Mesenchymal stem cell (in vitro differentiated cells and primary cell): ENCODE measurements around the gene LARP1B.
"Not testable (repeated sequence)": the region's sequence is repeated elsewhere in the genome, so short reads cannot be mapped to it uniquely, and the experiment has no call there.

ENCODE experiments used
- DNase-seq: peaks from one replicate; pipeline ENCODE4 v3.0.0-alpha.2; 2013
- H2AFZ ChIP-seq: one replicate; pipeline ENCODE4 v1.6.1; 2013; ENCODE audit warnings: low read depth, mild to moderate bottlenecking, control low read depth, inconsistent platforms, low read length, moderate library complexity
- H2AK5ac ChIP-seq: 2 replicates; pipeline ENCODE4 v1.6.1; 2013; ENCODE audit warnings: low read length, moderate library complexity, mild to moderate bottlenecking, inconsistent platforms; ENCODE audit not compliant: severe bottlenecking
- H2BK120ac ChIP-seq: one replicate; pipeline ENCODE4 v1.6.1; 2013; ENCODE audit warnings: low read depth, mild to moderate bottlenecking, inconsistent platforms, low read length, moderate library complexity
- H2BK12ac ChIP-seq, 2 experiments: one replicate each; pipeline ENCODE4 v1.6.1; 2013; ENCODE audit warnings: inconsistent platforms in 2 of 2, low read length in 2 of 2, mild to moderate bottlenecking in 2 of 2, moderate library complexity in 2 of 2, control low read depth in 1 of 2
- H2BK15ac ChIP-seq: one replicate; pipeline ENCODE4 v1.6.1; 2013; ENCODE audit warnings: mild to moderate bottlenecking, low read depth, inconsistent platforms; ENCODE audit not compliant: poor library complexity, severe bottlenecking
- H2BK5ac ChIP-seq: 2 replicates; pipeline ENCODE4 v1.6.1; 2013; ENCODE audit warnings: low read depth, mild to moderate bottlenecking, low read length, control low read depth, inconsistent platforms; ENCODE audit not compliant: poor library complexity, severe bottlenecking
- H3K14ac ChIP-seq, 2 experiments: one replicate each; pipeline ENCODE4 v1.6.1; 2013; ENCODE audit warnings: inconsistent platforms in 2 of 2, low read length in 2 of 2, control low read depth in 1 of 2, mild to moderate bottlenecking in 1 of 2, moderate library complexity in 1 of 2
- H3K18ac ChIP-seq, 2 experiments: one replicate each; pipeline ENCODE4 v1.6.1; 2013; ENCODE audit warnings: inconsistent platforms in 2 of 2, low read length in 2 of 2, control low read depth in 1 of 2, low read depth in 1 of 2, mild to moderate bottlenecking in 1 of 2
- H3K23ac ChIP-seq, 2 experiments: one replicate each; pipeline ENCODE4 v1.6.1; 2013; ENCODE audit warnings: inconsistent platforms in 2 of 2, low read length in 2 of 2, mild to moderate bottlenecking in 2 of 2, moderate library complexity in 2 of 2, control low read depth in 1 of 2
- H3K27ac ChIP-seq: 2 replicates; pipeline ENCODE4 v1.5.1; 2013; ENCODE audit warnings: mild to moderate bottlenecking, moderate library complexity, low read length, control low read depth, inconsistent platforms; ENCODE audit not compliant: poor library complexity, severe bottlenecking
- H3K27me3 ChIP-seq, 2 experiments: 2 replicates each; pipeline versions ENCODE4 v1.6.1 to v1.7.0; 2013; ENCODE audit warnings: low read length in 2 of 2, mild to moderate bottlenecking in 2 of 2, moderate library complexity in 2 of 2, control low read depth in 1 of 2, inconsistent platforms in 1 of 2; ENCODE audit not compliant: control insufficient read depth in 1 of 2, insufficient read depth in 1 of 2
- H3K36me3 ChIP-seq, 2 experiments: 2 replicates each; pipeline versions ENCODE4 v1.6.1 to v1.7.0; 2013; ENCODE audit warnings: low read length in 2 of 2, control low read depth in 1 of 2, inconsistent platforms in 1 of 2, low read depth in 1 of 2, mild to moderate bottlenecking in 1 of 2; ENCODE audit not compliant: insufficient read depth in 2 of 2, control insufficient read depth in 1 of 2
- H3K4ac ChIP-seq, 2 experiments: one replicate each; pipeline ENCODE4 v1.6.1; 2013; ENCODE audit warnings: inconsistent platforms in 2 of 2, low read length in 2 of 2, mild to moderate bottlenecking in 2 of 2, moderate library complexity in 2 of 2, control low read depth in 1 of 2, low read depth in 1 of 2
- H3K4me1 ChIP-seq: 2 replicates; pipeline ENCODE4 v1.6.1; 2013; ENCODE audit warnings: low read depth, low read length, control low read depth; ENCODE audit not compliant: control insufficient read depth, insufficient read depth
- H3K4me2 ChIP-seq: 2 replicates; pipeline ENCODE4 v1.6.1; 2013; ENCODE audit warnings: low read length, mild to moderate bottlenecking, inconsistent platforms; ENCODE audit not compliant: poor library complexity, severe bottlenecking
- H3K4me3 ChIP-seq, 2 experiments: 2 replicates each; pipeline versions ENCODE4 v1.5.1 to v1.7.0; 2013; ENCODE audit warnings: low read length in 2 of 2, mild to moderate bottlenecking in 2 of 2, control low read depth in 1 of 2, low read depth in 1 of 2; ENCODE audit not compliant: insufficient read depth in 1 of 2
- H3K79me1 ChIP-seq: replicated peaks from 2 replicates; pipeline ENCODE4 v1.6.1; 2013; ENCODE audit warnings: mild to moderate bottlenecking, control low read depth, low read length, inconsistent platforms; ENCODE audit not compliant: poor library complexity, severe bottlenecking
- H3K9ac ChIP-seq: 2 replicates; pipeline ENCODE4 v1.7.0; 2013; ENCODE audit warnings: mild to moderate bottlenecking, low read length, moderate library complexity
- H3K9me3 ChIP-seq: 2 replicates; pipeline ENCODE4 v1.7.0; 2013; ENCODE audit warnings: mild to moderate bottlenecking, low read length; ENCODE audit not compliant: control insufficient read depth
- H4K8ac ChIP-seq: one replicate; pipeline ENCODE4 v1.6.1; 2013; ENCODE audit warnings: inconsistent platforms, mild to moderate bottlenecking, low read length, moderate library complexity
- H4K91ac ChIP-seq: one replicate; pipeline ENCODE4 v1.6.1; 2013; ENCODE audit warnings: mild to moderate bottlenecking, low read length, inconsistent platforms
- WGBS: methylation state at CpG from one replicate; pipeline ENCODE4 v1.1.7; 2013; ENCODE audit warnings: mixed read lengths; 5-methylcytosine and 5-hydroxymethylcytosine counted together

Gene LARP1B

DNA sequence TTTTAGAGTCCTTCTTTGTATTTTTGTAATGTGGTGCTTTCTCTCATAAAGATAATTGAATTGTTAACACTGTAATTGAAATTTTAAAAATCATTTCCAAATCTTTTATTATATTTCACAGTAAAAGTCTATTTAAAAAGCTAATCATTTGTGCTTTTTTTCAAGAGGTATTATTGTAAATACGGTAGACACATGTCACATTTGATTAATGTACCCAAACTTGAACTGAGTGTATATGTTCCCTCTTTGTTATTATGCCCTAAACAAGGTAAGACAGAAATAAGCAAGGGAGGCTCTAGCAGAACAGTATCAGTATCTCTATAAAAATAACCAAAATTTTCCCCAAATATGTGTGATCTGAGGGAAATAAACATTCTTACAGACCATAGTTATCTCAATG is 21.5 kb upstream of the LARP1B start:
- H2BK120ac ChIP-seq, result no peak overlapping the region
- H3K23ac ChIP-seq, result no peak overlapping the region
- no peak overlapping the region for H3K4ac ChIP-seq
- H3K36me3 ChIP-seq, result peaks cover 0 to 3% of the 10 kb centered on the region in 2 experiments
- no peak overlapping the region for H3K14ac ChIP-seq
- H2BK15ac ChIP-seq, result no peak overlapping the region
- no peak for DNase-seq
- H4K91ac ChIP-seq, result no peak overlapping the region
- no peak overlapping the region for H4K8ac ChIP-seq
- H3K18ac ChIP-seq, result no peak overlapping the region
- no peak overlapping the region for H3K4me3 ChIP-seq
- H2BK5ac ChIP-seq, result no peak overlapping the region
- no peak overlapping the region for H3K27ac ChIP-seq
- no peaks in the 10 kb centered on the region for H3K9me3 ChIP-seq
- no peaks in the 10 kb centered on the region for H3K79me1 ChIP-seq
- H3K4me2 ChIP-seq, result no peak overlapping the region
- H3K4me1 ChIP-seq, result no peaks in the 10 kb centered on the region
- no peak overlapping the region for H2AK5ac ChIP-seq
- no peak overlapping the region for H3K9ac ChIP-seq
- H2AFZ ChIP-seq, result no peak overlapping the region
- no peaks in the 10 kb centered on the region for H3K27me3 ChIP-seq
- no CpG with 5 or more reads among the region's 1 CpG for WGBS
- H2BK12ac ChIP-seq, result no peak overlapping the region

DNA sequence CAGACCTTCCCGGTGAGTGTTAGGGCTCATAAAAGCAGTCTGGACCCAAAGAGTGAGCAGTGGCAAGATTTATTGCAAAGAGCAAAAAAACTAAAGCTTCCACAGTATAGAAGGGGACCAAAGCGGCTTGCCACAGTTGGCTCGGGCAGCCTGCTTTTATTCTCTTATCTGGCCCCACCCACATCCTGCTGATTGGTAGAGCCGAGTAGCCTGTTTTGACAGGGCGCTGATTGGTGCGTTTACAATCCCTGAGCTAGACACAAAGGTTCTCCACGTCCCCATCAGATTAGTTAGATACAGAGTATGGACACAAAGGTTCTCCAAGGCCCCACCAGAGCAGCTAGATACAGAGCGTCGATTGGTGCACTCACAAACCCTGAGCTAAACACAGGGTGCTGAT is 14.1 kb upstream of the LARP1B start:
- H4K91ac ChIP-seq, H3K4me1 ChIP-seq, H3K4me3 ChIP-seq, H3K23ac ChIP-seq, H3K4ac ChIP-seq, H2BK15ac ChIP-seq, H2BK12ac ChIP-seq, H2AFZ ChIP-seq, H3K14ac ChIP-seq, H3K79me1 ChIP-seq, H2BK120ac ChIP-seq, H4K8ac ChIP-seq, DNase-seq, H3K4me2 ChIP-seq, H2BK5ac ChIP-seq, H2AK5ac ChIP-seq, H3K18ac ChIP-seq, H3K9ac ChIP-seq, H3K9me3 ChIP-seq, H3K27me3 ChIP-seq, H3K36me3 ChIP-seq, H3K27ac ChIP-seq: not testable (repeated sequence)
- WGBS, result 87% methylated on average over 6 of the region's 9 CpGs

DNA sequence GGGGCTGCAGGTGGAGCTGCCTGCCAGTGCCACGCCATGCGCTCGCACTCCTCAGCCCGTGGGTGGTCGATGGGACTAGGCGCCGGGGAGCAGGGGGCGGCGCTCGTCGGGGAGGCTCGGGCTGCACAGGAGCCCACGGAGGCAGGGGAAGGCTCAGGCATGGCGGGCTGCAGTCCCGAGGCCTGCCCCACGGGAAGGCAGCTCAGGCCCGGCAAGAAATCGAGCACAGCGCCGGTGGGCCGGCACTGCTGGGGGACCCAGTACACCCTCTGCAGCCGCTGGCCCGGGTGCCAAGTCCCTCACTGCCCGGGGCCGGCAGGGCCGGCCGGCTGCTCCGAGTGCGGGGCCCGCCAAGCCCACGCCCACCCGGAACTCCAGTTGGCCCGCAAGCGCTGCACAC is 13.6 kb upstream of the LARP1B start:
- not testable (repeated sequence) for H3K4me1 ChIP-seq, H3K23ac ChIP-seq, H3K36me3 ChIP-seq, H3K4me3 ChIP-seq, H3K27me3 ChIP-seq, H2BK5ac ChIP-seq, H4K8ac ChIP-seq, H3K9me3 ChIP-seq, H3K4ac ChIP-seq, H3K4me2 ChIP-seq, H3K14ac ChIP-seq, H2BK15ac ChIP-seq, H2AFZ ChIP-seq, DNase-seq, H3K27ac ChIP-seq, H3K79me1 ChIP-seq, H2BK12ac ChIP-seq, H3K9ac ChIP-seq, H2BK120ac ChIP-seq, H3K18ac ChIP-seq, H2AK5ac ChIP-seq, H4K91ac ChIP-seq
- WGBS, result over 99% methylated on average over 25 of the region's 34 CpGs

DNA sequence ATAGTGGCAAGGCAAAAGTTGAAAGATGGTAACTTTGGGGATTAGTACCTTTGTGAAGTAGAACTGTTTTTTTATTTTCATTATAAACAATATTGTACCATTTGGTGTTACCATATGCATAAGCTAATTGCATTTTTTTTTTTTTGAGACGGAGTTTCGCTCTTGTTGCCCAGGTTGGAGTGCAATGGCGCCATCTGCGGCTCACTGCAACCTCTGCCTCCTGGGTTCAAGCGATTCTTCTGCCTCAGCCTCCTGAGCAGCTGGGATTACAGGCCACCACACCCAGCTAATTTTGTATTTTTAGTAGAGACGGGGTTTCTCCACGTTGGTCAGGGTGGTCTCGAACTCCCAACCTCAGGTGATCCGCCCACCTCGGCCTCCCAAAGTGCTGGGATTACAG is 9.9 kb upstream of the LARP1B start:
- not testable (repeated sequence) for H3K9me3 ChIP-seq, H2BK15ac ChIP-seq, H3K4me3 ChIP-seq, H3K23ac ChIP-seq, H3K36me3 ChIP-seq, H3K27me3 ChIP-seq, H3K18ac ChIP-seq, H2BK120ac ChIP-seq, H3K27ac ChIP-seq, H3K4me2 ChIP-seq, H2BK12ac ChIP-seq, H3K4me1 ChIP-seq, H2BK5ac ChIP-seq, H2AK5ac ChIP-seq, H3K9ac ChIP-seq, DNase-seq, H4K91ac ChIP-seq, H4K8ac ChIP-seq, H3K79me1 ChIP-seq, H3K4ac ChIP-seq, H3K14ac ChIP-seq, H2AFZ ChIP-seq
- 94% methylated on average over 10 of the region's 10 CpGs for WGBS
